Nephron (organoid): ENCODE measurements around the gene SCGB1D1.

Source experiments
- H3K27ac Mint-ChIP-seq, 3 experiments: 2 replicates each; pipeline ENCODE4 v1.8.0; 2020; ENCODE audit warnings: mixed read lengths in 3 of 3, mild to moderate bottlenecking in 2 of 3, moderate library complexity in 1 of 3
- H3K27me3 Mint-ChIP-seq: 2 replicates; pipeline ENCODE4 v1.8.0; 2021; ENCODE audit warnings: low read depth, mild to moderate bottlenecking, moderate library complexity, mixed read lengths
- H3K36me3 Mint-ChIP-seq: 2 replicates; pipeline ENCODE4 v1.8.0; 2020; ENCODE audit warnings: low read depth, mixed read lengths
- H3K4me1 Mint-ChIP-seq: 2 replicates; pipeline ENCODE4 v1.8.0; 2020; ENCODE audit warnings: mixed read lengths
- H3K4me3 Mint-ChIP-seq, 3 experiments: 2 replicates each; pipeline ENCODE4 v1.8.0; 2020; ENCODE audit warnings: mild to moderate bottlenecking in 3 of 3, mixed read lengths in 3 of 3, moderate library complexity in 2 of 3
- H3K9me3 Mint-ChIP-seq: 2 replicates; pipeline ENCODE4 v1.8.0; 2020; ENCODE audit warnings: mixed read lengths
- CTCF ChIP-seq, 3 experiments: fragments of 200-600 bp; sonication (generic); IDR thresholded peaks; one replicate each; pipeline ENCODE4 v1.5.0; 2021; ENCODE audit warnings: antibody characterized with exemption in 3 of 3; ENCODE audit not compliant: unreplicated experiment in 3 of 3

The SCGB1D1 gene

DNA sequence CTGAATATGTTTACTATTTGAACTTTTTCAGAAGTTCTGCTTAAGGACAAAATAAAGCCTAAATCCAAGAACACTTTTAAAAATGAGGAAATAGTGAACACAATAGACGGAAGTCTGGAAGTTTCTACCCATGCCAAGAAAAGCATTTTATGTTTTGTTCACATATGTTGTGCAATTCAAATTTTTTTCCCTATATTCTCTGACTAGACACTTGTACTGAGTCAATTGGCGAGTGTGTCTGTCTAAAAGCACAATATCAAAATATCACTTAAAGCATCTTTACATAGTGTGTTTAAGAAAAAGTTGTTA lies 37.0 kb upstream of the SCGB1D1 start:
- H3K36me3 Mint-ChIP-seq, result peaks cover 35% of the 10 kb centered on the region
- TF ChIP-seq CTCF (IDR thresholded peaks at IDR 0.05; ENCODE audit: unreplicated experiment in 3 of 3), result no peak
- no peaks in the 10 kb centered on the region for H3K9me3 Mint-ChIP-seq
- H3K4me3 Mint-ChIP-seq, result no peak overlapping the region
- H3K27me3 Mint-ChIP-seq, result no peaks in the 10 kb centered on the region
- no peaks in the 10 kb centered on the region for H3K4me1 Mint-ChIP-seq
- H3K27ac Mint-ChIP-seq, result no peak overlapping the region

DNA sequence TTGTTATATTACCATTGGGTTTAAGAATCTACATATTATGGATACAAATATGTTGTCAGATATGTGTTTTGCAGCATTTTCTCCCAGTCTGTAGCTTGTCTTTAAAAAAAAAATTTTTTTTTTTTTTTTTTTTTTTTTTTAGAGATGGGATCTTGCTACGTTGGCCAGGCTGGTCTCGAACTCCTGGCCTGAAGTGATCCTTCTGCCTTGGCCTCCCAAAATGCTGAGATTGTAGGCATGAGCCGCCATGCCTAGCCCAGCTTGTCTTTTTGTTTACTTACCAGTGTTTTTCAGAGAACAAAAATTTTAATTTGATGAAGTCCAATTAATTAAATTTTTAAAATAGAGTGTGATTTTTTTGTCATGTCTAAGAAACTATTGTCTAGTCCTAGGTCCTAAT lies 36.4 kb upstream of the SCGB1D1 start:
- Mint-ChIP-seq H3K4me3 (no peak overlapping the region), H3K27me3 (peaks cover 2% of the 10 kb centered on the region), H3K9me3 (no peaks in the 10 kb centered on the region), H3K36me3 (peaks cover 34% of the 10 kb centered on the region), H3K4me1 (no peaks in the 10 kb centered on the region), H3K27ac (no peak overlapping the region)
- TF ChIP-seq CTCF (IDR thresholded peaks at IDR 0.05; ENCODE audit: unreplicated experiment in 3 of 3), result no peak

GRCh38 chr11:62157603-62158002 lies 32.4 kb upstream of the SCGB1D1 start:
- no peak for TF ChIP-seq CTCF (IDR thresholded peaks at IDR 0.05; ENCODE audit: unreplicated experiment in 3 of 3)
- no peak overlapping the region for H3K27ac Mint-ChIP-seq
- H3K9me3 Mint-ChIP-seq, result peaks cover 14% of the 10 kb centered on the region
- peaks cover 35% of the 10 kb centered on the region for H3K27me3 Mint-ChIP-seq
- H3K4me3 Mint-ChIP-seq, result no peak overlapping the region
- no peaks in the 10 kb centered on the region for H3K4me1 Mint-ChIP-seq
- peaks cover 10% of the 10 kb centered on the region for H3K36me3 Mint-ChIP-seq

GRCh38 chr11:62166371-62166770 lies 23.6 kb upstream of the SCGB1D1 start:
- H3K27ac Mint-ChIP-seq, result no peak overlapping the region
- TF ChIP-seq CTCF (IDR thresholded peaks at IDR 0.05; ENCODE audit: unreplicated experiment in 3 of 3), result no peak
- H3K4me1 Mint-ChIP-seq, result peaks cover 2% of the 10 kb centered on the region
- H3K4me3 Mint-ChIP-seq, result no peak overlapping the region
- H3K36me3 Mint-ChIP-seq, result no peaks in the 10 kb centered on the region
- H3K9me3 Mint-ChIP-seq, result peaks cover 2% of the 10 kb centered on the region
- peaks cover 37% of the 10 kb centered on the region for H3K27me3 Mint-ChIP-seq

GRCh38 chr11:62169448-62169847 lies 20.6 kb upstream of the SCGB1D1 start:
- Mint-ChIP-seq H3K4me1 (peaks cover 4% of the 10 kb centered on the region), H3K36me3 (no peaks in the 10 kb centered on the region), H3K4me3 (no peak overlapping the region), H3K27me3 (peaks cover 47% of the 10 kb centered on the region), H3K27ac (no peak overlapping the region), H3K9me3 (no peaks in the 10 kb centered on the region)
- TF ChIP-seq CTCF (IDR thresholded peaks at IDR 0.05; ENCODE audit: unreplicated experiment in 3 of 3), result no peak

DNA sequence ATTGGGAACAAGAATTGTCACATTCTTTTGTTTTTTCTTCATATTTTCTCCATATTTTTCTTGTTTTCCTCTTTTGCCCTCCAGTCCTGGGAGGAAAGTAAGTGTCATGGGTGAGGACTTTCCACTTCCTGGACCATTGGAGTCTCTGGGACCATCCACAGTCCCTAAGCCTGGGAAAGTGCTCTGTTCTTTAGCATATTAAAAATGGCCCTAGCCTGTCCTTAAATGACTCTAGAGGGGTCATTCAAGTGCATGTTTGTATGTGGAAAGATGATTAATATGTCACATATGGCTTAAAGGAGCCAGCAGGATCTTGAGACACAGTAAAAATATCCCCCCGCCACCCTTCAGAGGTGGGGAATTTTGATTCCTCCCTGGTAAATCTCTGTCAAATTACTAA lies 20.1 kb upstream of the SCGB1D1 start:
- no peaks in the 10 kb centered on the region for H3K36me3 Mint-ChIP-seq
- H3K4me1 Mint-ChIP-seq, result peaks cover 4% of the 10 kb centered on the region
- H3K4me3 Mint-ChIP-seq, result no peak overlapping the region
- no peak for TF ChIP-seq CTCF (IDR thresholded peaks at IDR 0.05; ENCODE audit: unreplicated experiment in 3 of 3)
- H3K9me3 Mint-ChIP-seq, result no peaks in the 10 kb centered on the region
- peaks cover 49% of the 10 kb centered on the region for H3K27me3 Mint-ChIP-seq
- no peak overlapping the region for H3K27ac Mint-ChIP-seq
